ENCODE measurements around the gene NUAK1. TPM values are rescaled to one million over a fixed set of nuclear protein-coding genes. Genes with fewer than 3 reads are reported as not detected.

Gene NUAK1
- total and polyA plus RNA-seq, 2 experiments from 2014 or later = 13.4 to 29.6 TPM

DNA sequence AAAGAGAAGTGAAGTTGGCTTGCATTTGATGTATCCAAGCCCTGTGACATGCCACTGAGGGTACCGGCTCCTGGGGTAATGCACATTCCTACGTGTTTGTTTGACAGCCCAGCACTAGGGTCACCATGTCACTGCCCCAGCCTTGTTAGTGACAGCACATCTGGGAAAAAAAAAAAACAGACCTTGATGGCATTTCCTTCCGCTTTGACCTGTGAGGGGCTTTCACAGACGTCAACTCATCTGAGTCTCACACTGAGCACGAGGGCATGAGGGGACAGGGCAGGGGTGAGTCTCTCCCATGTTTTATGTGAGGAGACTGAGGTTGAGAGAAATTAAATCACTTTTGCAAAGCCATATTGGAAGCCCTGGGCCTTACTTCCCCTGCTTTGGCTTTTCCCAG lies 111.5 kb downstream of the NUAK1 start:
- WGBS, 2 experiments (ENCODE audit: low coverage in 1 of 2, low lambda C conversion rate in 2 of 2, missing lambda C conversion rate in 2 of 2) = 84 to 91% methylated on average over 5 of the region's 5 CpGs
- Histone ChIP-seq H3K4me3 (no peak overlapping the region), H3F3A (ENCODE audit: insufficient read depth) (peaks cover 24% of the 10 kb centered on the region), H2AFZ (no peak overlapping the region), H3K27ac (no peak overlapping the region), H3K9me3 (ENCODE audit: low read depth) (no peaks in the 10 kb centered on the region), H3K9me2 (ENCODE audit: insufficient read depth) (no peaks in the 10 kb centered on the region), H3K4me2 (ENCODE audit: unreplicated experiment) (no peak overlapping the region), H3K9ac (no peak overlapping the region), H3K79me2 (ENCODE audit: insufficient read depth) (no peaks in the 10 kb centered on the region), H3K27me3 (replicated peaks; ENCODE audit: insufficient read depth) (no peaks in the 10 kb centered on the region), H3K36me3 (ENCODE audit: low read depth) (no peaks in the 10 kb centered on the region), H4K20me1 (ENCODE audit: insufficient read depth) (no peaks in the 10 kb centered on the region), H3K4me1 (ENCODE audit: insufficient read depth) (peaks cover 32% of the 10 kb centered on the region)
- in situ Hi-C loops (cut with MboI) = no loop called here
- no peak for TF ChIP-seq EZH2phosphoT487 (IDR thresholded peaks at IDR 0.05; ENCODE audit: insufficient read depth, low read depth)
- no peak for TF ChIP-seq EZH2 (IDR thresholded peaks at IDR 0.05; ENCODE audit: insufficient read depth, poor library complexity, severe bottlenecking)
- DNase-seq = no peak

DNA sequence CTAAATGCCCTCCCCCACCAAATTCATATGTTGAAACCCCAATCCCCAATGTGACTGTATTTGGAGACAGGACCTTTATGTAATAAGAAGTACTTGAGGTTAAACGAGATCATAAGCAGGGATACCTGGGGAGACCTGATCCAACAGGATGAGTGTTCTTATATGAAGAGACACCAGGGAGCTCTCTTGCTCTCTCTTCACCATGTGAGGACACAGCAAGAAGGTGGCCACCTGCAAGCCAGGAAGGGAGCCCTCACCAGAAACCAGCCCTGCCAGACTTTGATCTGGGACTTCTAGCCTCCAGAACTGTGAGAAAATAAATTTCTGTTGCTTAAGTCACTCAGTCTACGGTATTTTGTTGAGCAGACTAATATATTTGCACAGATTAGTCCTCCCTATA lies 113.6 kb downstream of the NUAK1 start:
- WGBS, 2 experiments (ENCODE audit: low coverage in 1 of 2, low lambda C conversion rate in 2 of 2, missing lambda C conversion rate in 2 of 2) = 67 to 73% methylated on average over 2 of the region's 2 CpGs
- no peak for DNase-seq
- peaks cover 10% of the 10 kb centered on the region for H3K4me1 ChIP-seq (ENCODE audit: insufficient read depth)
- TF ChIP-seq EZH2phosphoT487 (IDR thresholded peaks at IDR 0.05; ENCODE audit: insufficient read depth, low read depth) (no peak), EZH2 (IDR thresholded peaks at IDR 0.05; ENCODE audit: insufficient read depth, poor library complexity, severe bottlenecking) (no peak)
- H3K79me2 ChIP-seq (ENCODE audit: insufficient read depth) = no peaks in the 10 kb centered on the region
- H3K27ac ChIP-seq = no peak overlapping the region
- H2AFZ ChIP-seq = no peak overlapping the region
- H4K20me1 ChIP-seq (ENCODE audit: insufficient read depth) = no peaks in the 10 kb centered on the region
- no peaks in the 10 kb centered on the region for H3K27me3 ChIP-seq (replicated peaks; ENCODE audit: insufficient read depth)
- in situ Hi-C loops (cut with MboI) = no loop called here
- no peaks in the 10 kb centered on the region for H3K9me3 ChIP-seq (ENCODE audit: low read depth)
- no peak overlapping the region for H3K4me3 ChIP-seq
- no peaks in the 10 kb centered on the region for H3K36me3 ChIP-seq (ENCODE audit: low read depth)
- no peak overlapping the region for H3K4me2 ChIP-seq (ENCODE audit: unreplicated experiment)
- H3K9me2 ChIP-seq (ENCODE audit: insufficient read depth) = no peaks in the 10 kb centered on the region
- H3F3A ChIP-seq (ENCODE audit: insufficient read depth) = peaks cover 10% of the 10 kb centered on the region; the same call in 1 of the 2 replicates
- no peak overlapping the region for H3K9ac ChIP-seq

DNA sequence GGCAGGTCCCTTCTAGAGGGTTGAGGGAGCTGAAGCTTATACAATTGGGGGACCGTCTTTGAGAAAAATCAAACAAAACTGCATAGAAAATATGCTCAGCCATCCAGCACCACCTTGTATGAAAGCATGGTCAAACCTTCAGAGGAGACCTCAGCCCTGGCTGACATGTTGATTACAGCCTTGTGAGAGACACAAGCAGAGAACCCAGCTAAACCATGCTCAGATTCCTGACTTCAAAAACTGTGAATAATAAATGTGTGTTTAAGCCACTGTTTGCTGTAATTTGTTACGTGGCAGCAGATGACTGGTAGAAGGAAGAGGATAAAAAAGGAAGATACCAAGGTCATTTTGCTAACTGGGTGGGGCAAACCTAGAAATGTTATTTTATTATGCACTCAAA lies 115.7 kb downstream of the NUAK1 start:
- no peaks in the 10 kb centered on the region for H3K36me3 ChIP-seq (ENCODE audit: low read depth)
- no peaks in the 10 kb centered on the region for H3K9me2 ChIP-seq (ENCODE audit: insufficient read depth)
- H4K20me1 ChIP-seq (ENCODE audit: insufficient read depth) = no peaks in the 10 kb centered on the region
- no peak overlapping the region for H3K4me2 ChIP-seq (ENCODE audit: unreplicated experiment)
- H3K79me2 ChIP-seq (ENCODE audit: insufficient read depth) = no peaks in the 10 kb centered on the region
- no peaks in the 10 kb centered on the region for H3K4me1 ChIP-seq (ENCODE audit: insufficient read depth)
- H2AFZ ChIP-seq = no peak overlapping the region
- H3K27me3 ChIP-seq (replicated peaks; ENCODE audit: insufficient read depth) = no peaks in the 10 kb centered on the region
- H3K9me3 ChIP-seq (ENCODE audit: low read depth) = no peaks in the 10 kb centered on the region
- TF ChIP-seq EZH2 (IDR thresholded peaks at IDR 0.05; ENCODE audit: insufficient read depth, poor library complexity, severe bottlenecking) (no peak), EZH2phosphoT487 (IDR thresholded peaks at IDR 0.05; ENCODE audit: insufficient read depth, low read depth) (no peak)
- no peak overlapping the region for H3K9ac ChIP-seq
- no peak for DNase-seq
- no peaks in the 10 kb centered on the region for H3F3A ChIP-seq (ENCODE audit: insufficient read depth)
- in situ Hi-C loops (cut with MboI) = no loop called here
- no peak overlapping the region for H3K4me3 ChIP-seq
- H3K27ac ChIP-seq = no peak overlapping the region
- WGBS, 2 experiments (ENCODE audit: low coverage in 1 of 2, low lambda C conversion rate in 2 of 2, missing lambda C conversion rate in 2 of 2) = 86 to 90% methylated on average over 2 of the region's 2 CpGs

DNA sequence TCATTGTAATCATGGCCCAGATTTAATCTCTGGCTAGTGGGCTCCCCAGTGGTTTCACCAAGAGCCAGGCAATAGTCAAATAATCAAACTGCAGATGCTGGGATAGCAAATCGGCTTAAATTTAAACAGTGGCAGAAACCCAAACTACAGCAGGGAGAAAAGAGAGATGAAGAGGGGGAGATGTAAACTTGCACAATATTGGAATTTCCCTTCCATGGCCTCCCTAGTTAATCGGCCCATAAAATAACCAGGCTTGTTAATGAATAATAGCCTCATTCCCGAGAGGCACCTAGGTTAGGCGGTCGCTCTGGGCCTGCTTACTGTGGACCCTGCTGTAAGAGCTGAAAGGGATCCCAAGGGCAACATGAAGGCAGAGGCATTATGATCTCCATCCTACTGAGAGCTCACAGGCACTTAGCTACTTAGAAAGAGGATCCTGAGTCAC lies 116.2 kb downstream of the NUAK1 start:
- H3K4me2 ChIP-seq (ENCODE audit: unreplicated experiment) = no peak overlapping the region
- no peaks in the 10 kb centered on the region for H4K20me1 ChIP-seq (ENCODE audit: insufficient read depth)
- TF ChIP-seq EZH2phosphoT487 (IDR thresholded peaks at IDR 0.05; ENCODE audit: insufficient read depth, low read depth) (no peak), EZH2 (IDR thresholded peaks at IDR 0.05; ENCODE audit: insufficient read depth, poor library complexity, severe bottlenecking) (no peak)
- H2AFZ ChIP-seq = no peak overlapping the region
- in situ Hi-C loops (cut with MboI) = no loop called here
- no peaks in the 10 kb centered on the region for H3K27me3 ChIP-seq (replicated peaks; ENCODE audit: insufficient read depth)
- 72 to 75% methylated on average over 5 of the region's 5 CpGs for WGBS, 2 experiments (ENCODE audit: low coverage in 1 of 2, low lambda C conversion rate in 2 of 2, missing lambda C conversion rate in 2 of 2)
- no peaks in the 10 kb centered on the region for H3K79me2 ChIP-seq (ENCODE audit: insufficient read depth)
- no peaks in the 10 kb centered on the region for H3K36me3 ChIP-seq (ENCODE audit: low read depth)
- H3K27ac ChIP-seq = no peak overlapping the region
- H3K9ac ChIP-seq = no peak overlapping the region
- no peaks in the 10 kb centered on the region for H3K9me3 ChIP-seq (ENCODE audit: low read depth)
- DNase-seq = no peak
- H3K4me3 ChIP-seq = no peak overlapping the region
- no peaks in the 10 kb centered on the region for H3F3A ChIP-seq (ENCODE audit: insufficient read depth)
- H3K4me1 ChIP-seq (ENCODE audit: insufficient read depth) = no peaks in the 10 kb centered on the region
- H3K9me2 ChIP-seq (ENCODE audit: insufficient read depth) = no peaks in the 10 kb centered on the region

DNA sequence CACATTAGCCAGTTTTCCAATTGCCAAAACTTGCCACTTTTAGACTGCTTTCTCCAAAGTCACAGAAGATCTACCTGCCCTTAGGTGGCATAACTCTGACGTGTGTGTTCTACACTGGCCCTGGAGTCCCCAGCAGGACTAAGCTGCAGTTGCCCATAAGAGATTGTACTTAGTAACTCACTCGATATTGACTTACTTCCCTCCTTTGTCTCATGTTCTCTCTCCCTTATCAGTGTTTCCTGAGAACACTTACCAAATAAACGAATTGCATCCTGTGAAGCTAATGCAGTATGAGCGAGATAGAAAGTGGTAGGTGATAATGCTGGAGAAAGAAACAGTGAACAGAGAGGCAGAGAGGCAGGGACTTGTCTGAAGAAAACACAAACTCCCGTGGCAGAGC lies 117.2 kb downstream of the NUAK1 start:
- H4K20me1 ChIP-seq (ENCODE audit: insufficient read depth) = no peaks in the 10 kb centered on the region
- no peaks in the 10 kb centered on the region for H3F3A ChIP-seq (ENCODE audit: insufficient read depth)
- no peaks in the 10 kb centered on the region for H3K4me1 ChIP-seq (ENCODE audit: insufficient read depth)
- no peak overlapping the region for H2AFZ ChIP-seq
- H3K4me3 ChIP-seq = no peak overlapping the region
- no peak overlapping the region for H3K4me2 ChIP-seq (ENCODE audit: unreplicated experiment)
- no peaks in the 10 kb centered on the region for H3K36me3 ChIP-seq (ENCODE audit: low read depth)
- no peaks in the 10 kb centered on the region for H3K27me3 ChIP-seq (replicated peaks; ENCODE audit: insufficient read depth)
- H3K27ac ChIP-seq = no peak overlapping the region
- H3K9me2 ChIP-seq (ENCODE audit: insufficient read depth) = no peaks in the 10 kb centered on the region
- 75 to 78% methylated on average over 5 of the region's 5 CpGs for WGBS, 2 experiments (ENCODE audit: low coverage in 1 of 2, low lambda C conversion rate in 2 of 2, missing lambda C conversion rate in 2 of 2)
- H3K9me3 ChIP-seq (ENCODE audit: low read depth) = no peaks in the 10 kb centered on the region
- no peaks in the 10 kb centered on the region for H3K79me2 ChIP-seq (ENCODE audit: insufficient read depth)
- no peak for TF ChIP-seq EZH2phosphoT487 (IDR thresholded peaks at IDR 0.05; ENCODE audit: insufficient read depth, low read depth)
- TF ChIP-seq EZH2 (IDR thresholded peaks at IDR 0.05; ENCODE audit: insufficient read depth, poor library complexity, severe bottlenecking) = no peak
- no peak overlapping the region for H3K9ac ChIP-seq
- DNase-seq = no peak
- in situ Hi-C loops (cut with MboI) = no loop called here

Data from GM23248 (cell line).